ENCODE measurements around the gene PLAAT5. TPM values are rescaled to one million over a fixed set of nuclear protein-coding genes. Genes with fewer than 3 reads are reported as not detected.
A peak's percentile ranks its signal among the peaks of the same experiment; 100 is the strongest.

The PLAAT5 gene
- polyA plus RNA-seq, 2 of the 4 experiments (the other 2 are of a cell fraction): 0.04 to 0.12 TPM

- TF ChIP-seq HOXB13 (CRISPR knock-in tag; IDR thresholded peaks at IDR 0.05; ENCODE audit: low read depth) (no peak), ZSCAN20 (CRISPR knock-in tag; IDR thresholded peaks at IDR 0.05) (no peak), TFCP2L1 (CRISPR knock-in tag; IDR thresholded peaks at IDR 0.05) (no peak), FOSL2 (IDR thresholded peaks at IDR 0.05) (no peak), FOSL2 (CRISPR knock-in tag; IDR thresholded peaks at IDR 0.05) (no peak), NFE2L2 (conservative IDR thresholded peaks at IDR 0.05; ENCODE audit: low read length) (no peak), REST (IDR thresholded peaks at IDR 0.05) (no peak)
- Histone ChIP-seq H3K4me2 (no peak overlapping the region), H3K4me1 (no peaks in the 10 kb centered on the region; the same call in 2 of the 3 replicates), H3K27ac (no peak overlapping the region), H3K9me3 (peaks cover 27% of the 10 kb centered on the region), H3K4me3 (no peak overlapping the region)
- DNase-seq (ENCODE audit: low read depth in 1 of 2, low spot score in 1 of 2) (peak in 1 of 2 experiments; percentile 11), ATAC-seq (no peak), FAIRE-seq (no peak)
- ChIA-PET CTCF (no interaction called here), POLR2A (no interaction called here)
Measured at GRCh38 chr11:63476618-63477017, 14.3 kb downstream of the PLAAT5 start.

GRCh38 chr11:63472372-63472771 is 18.6 kb downstream of the PLAAT5 start:
- CTCF ChIA-PET: interaction anchor here (1.1 kb wide), 1 partner anchor 163 kb away, joined by 3 read pairs; no protein-coding TSS in a partner anchor
- DNase-seq (ENCODE audit: low read depth in 1 of 2, low spot score in 1 of 2): no peak
- no peaks in the 10 kb centered on the region for H3K4me1 ChIP-seq
- no peak overlapping the region for H3K4me3 ChIP-seq
- POLR2A ChIA-PET: no interaction called here
- peaks cover 36% of the 10 kb centered on the region for H3K9me3 ChIP-seq
- no peak for ATAC-seq
- no peak overlapping the region for H3K4me2 ChIP-seq
- TF ChIP-seq NFE2L2 (conservative IDR thresholded peaks at IDR 0.05; ENCODE audit: low read length): no peak
- TF ChIP-seq ZC3H11A (IDR thresholded peaks at IDR 0.05): no peak
- no peak for TF ChIP-seq ELK1 (IDR thresholded peaks at IDR 0.05; ENCODE audit: low read depth, low read length)
- TF ChIP-seq CEBPB (IDR thresholded peaks at IDR 0.05): peak; percentile 57 to 78; a peak in 3 of 4 replicates
- WGBS (ENCODE audit: missing lambda C conversion rate): 40% methylated on average over 3 of the region's 3 CpGs
- no peak overlapping the region for H3K27ac ChIP-seq
- FAIRE-seq: no peak

- Histone ChIP-seq H3K9me3 (peaks cover 25% of the 10 kb centered on the region), H3K4me1 (no peaks in the 10 kb centered on the region), H3K27ac (no peak overlapping the region), H3K4me2 (no peak overlapping the region), H3K4me3 (no peak overlapping the region)
- DNase-seq (ENCODE audit: low read depth in 1 of 2, low spot score in 1 of 2) (no peak), FAIRE-seq (no peak), ATAC-seq (no peak)
- ChIA-PET CTCF (interaction anchor here (1.1 to 1.2 kb wide), 2 partner anchors 8 to 9 kb away, joined by 4 read pairs; no protein-coding TSS in a partner anchor), POLR2A (no interaction called here)
- 33% methylated on average over 3 of the region's 3 CpGs for WGBS (ENCODE audit: missing lambda C conversion rate)
- TF ChIP-seq BHLHE40 (IDR thresholded peaks at IDR 0.05; ENCODE audit: low read depth, low read length) (no peak), NFE2L2 (conservative IDR thresholded peaks at IDR 0.05; ENCODE audit: low read length) (no peak), CEBPB (IDR thresholded peaks at IDR 0.05) (no peak), SREBF2 (IDR thresholded peaks at IDR 0.05) (no peak), ZC3H11A (IDR thresholded peaks at IDR 0.05) (no peak), CBX8 (IDR thresholded peaks at IDR 0.05) (no peak), EP300 (IDR thresholded peaks at IDR 0.05) (no peak), ATOH8 (CRISPR knock-in tag; IDR thresholded peaks at IDR 0.05; ENCODE audit: low read depth) (no peak), NR3C1 (IDR thresholded peaks at IDR 0.05) (no peak), HOXA7 (CRISPR knock-in tag; IDR thresholded peaks at IDR 0.05) (no peak), E2F6 (IDR thresholded peaks at IDR 0.05; ENCODE audit: borderline replicate concordance, low read depth) (no peak), ELK1 (IDR thresholded peaks at IDR 0.05; ENCODE audit: low read depth, low read length) (no peak)
Measured at GRCh38 chr11:63470311-63470710, 20.7 kb downstream of the PLAAT5 start.

Data from A549 (cell line).